Activated T-helper 9 cell treated with anti-CD3 and anti-CD28 coated beads, Interleukin-2, amount 50 U/mL, for 16 hours (primary cell): Measurements from ENCODE around the gene SMOC2.
"Not testable (repeated sequence)": the region's sequence is repeated elsewhere in the genome, so short reads cannot be mapped to it uniquely, and the experiment has no call there.

Experiments
- DNase-seq: peaks from one replicate; pipeline ENCODE4 v3.0.0-alpha.2; 2020; ENCODE audit warnings: low read depth

The SMOC2 gene

DNA sequence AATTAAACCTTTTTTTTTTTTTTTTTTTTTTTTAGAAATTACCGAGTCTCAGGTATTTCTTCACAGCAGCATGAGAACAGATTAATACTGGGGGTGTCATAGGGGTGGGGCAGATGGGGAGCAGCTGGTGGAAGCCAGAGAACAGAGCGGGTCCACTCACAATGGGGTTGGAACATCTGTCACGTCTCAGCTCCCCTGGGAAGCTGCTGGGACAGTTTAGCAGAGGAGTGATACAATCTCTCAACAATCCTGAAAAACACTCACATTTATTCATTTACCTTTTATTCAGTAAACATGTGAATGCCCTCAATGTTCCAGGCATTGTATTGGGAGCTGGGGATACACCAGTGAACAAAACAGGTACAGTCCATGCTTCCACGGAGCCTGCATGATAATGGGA lies 162.2 kb downstream of the SMOC2 start:
- no peak for DNase-seq

DNA sequence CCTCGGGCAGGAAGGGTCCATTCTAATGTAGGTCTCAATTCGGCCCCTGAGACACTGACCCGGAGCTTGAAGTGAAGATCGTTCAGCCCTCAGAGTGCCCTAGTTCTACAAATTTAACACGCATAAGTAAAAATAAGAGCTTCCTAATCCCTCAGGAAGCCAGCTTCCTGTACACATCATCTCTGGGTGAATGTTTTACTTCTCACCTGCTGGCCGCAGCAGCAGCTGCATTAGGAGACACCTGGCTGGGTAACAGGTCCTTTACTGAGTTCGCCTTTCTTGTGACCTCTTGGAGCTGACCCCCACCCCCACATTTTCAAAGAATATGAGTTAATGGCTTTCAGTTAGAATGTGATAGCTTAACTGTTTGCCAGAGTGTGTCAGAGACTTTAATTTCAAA lies 165.0 kb downstream of the SMOC2 start:
- DNase-seq, result no peak

DNA sequence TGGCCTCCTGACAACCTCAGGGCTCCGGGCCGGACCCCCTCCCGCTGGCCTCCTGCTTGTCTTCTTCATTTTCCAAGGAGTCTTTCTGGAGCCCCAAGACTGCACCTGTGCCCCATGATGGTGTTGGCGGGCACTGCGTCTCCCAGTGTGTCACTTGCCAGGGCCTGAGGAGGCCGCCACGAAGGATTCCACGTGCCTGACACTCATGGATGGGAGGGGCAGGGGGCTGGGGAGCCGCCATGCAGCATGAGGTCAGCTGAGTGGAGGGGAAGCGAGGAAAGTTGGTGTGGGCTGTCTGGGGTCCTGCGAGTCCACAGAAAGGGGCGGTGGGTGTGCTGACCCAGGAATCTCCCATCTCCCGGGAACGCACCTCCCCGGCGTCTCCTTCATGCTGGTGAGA lies 165.7 kb downstream of the SMOC2 start:
- DNase-seq, result no peak

DNA sequence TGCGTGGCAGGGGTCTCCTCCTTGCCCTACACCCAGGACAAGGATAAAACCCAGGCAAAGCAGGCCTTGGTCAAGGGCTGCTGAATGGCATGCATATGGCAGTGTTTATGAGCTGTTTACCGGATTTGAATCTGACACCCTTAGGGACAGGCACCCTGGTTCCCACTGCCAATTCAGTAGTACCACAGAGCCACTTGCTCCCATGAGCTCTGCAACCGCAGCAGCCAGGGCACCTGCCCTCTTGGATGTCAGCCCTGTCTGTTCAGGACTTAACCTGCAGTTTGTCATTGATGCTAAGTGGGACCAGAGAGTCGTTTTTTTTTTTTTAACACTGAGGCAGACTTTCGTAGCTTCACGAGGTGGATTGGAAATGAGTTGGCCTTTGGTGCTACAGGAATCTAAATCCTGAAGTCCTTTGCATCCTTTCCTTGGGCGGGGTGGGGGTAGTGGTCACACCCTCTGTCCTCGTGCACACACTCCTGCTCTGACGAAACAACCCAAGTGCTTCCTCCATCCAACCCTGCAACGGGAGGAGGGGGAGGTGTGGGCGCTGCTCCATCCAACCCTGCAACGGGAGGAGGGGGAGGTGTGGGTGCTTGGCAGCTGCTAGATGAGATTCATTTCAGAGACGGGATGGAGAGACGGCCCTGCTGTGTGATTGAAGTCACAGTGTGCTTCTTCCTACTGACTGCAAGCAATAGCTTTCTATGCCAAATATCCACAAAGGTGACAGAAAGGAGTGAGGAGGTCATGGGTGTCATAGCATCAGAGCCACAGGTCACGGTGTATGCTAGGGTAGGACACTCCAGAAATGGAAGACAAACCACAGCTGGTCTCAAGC lies 166.5 kb downstream of the SMOC2 start:
- DNase-seq, result no peak

DNA sequence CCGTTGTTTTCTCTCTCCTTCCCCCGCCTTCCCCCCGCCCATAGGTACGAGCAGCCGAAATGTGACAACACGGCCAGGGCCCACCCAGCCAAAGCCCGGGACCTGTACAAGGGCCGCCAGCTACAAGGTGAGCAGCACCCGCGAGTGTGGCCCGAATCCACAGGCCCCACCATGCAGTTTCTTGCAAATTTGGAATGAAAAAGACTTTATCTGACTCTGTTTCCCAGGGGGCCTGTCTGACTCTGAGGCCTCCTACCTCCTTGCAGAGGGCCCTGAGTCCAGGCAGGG lies 167.1 kb downstream of the SMOC2 start:
- no peak for DNase-seq

DNA sequence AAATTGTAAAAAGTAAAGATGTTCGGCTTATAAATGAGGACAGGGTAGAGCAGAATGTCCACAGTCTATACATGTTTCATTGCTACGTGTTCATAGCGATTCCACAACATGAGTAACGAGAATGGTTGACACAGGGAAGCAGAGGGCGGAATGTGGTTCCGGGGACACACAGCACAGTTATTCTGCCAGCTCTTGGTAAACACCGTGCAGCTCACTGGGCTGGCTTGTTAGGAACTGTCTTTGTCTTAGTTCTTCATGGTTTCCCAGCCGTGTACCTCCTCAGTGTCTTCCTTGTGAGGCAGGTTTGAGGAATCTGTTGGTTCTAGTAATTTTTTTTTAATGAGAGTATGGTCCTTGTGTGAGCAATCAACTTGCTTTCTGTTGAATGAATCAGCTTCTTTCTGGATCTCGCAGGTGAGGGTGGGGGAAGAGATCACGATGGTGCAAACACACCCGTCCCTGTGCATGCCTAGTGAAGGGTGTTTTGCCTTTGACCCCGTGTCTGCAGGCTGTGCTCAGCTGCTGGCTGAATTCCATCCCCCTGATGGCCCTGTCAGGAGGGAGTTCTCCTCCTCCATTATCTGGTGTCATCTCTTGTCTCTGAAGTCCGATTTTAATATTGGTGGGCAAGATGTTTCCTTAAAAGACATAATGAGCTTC lies 168.2 kb downstream of the SMOC2 start:
- DNase-seq, result no peak

DNA sequence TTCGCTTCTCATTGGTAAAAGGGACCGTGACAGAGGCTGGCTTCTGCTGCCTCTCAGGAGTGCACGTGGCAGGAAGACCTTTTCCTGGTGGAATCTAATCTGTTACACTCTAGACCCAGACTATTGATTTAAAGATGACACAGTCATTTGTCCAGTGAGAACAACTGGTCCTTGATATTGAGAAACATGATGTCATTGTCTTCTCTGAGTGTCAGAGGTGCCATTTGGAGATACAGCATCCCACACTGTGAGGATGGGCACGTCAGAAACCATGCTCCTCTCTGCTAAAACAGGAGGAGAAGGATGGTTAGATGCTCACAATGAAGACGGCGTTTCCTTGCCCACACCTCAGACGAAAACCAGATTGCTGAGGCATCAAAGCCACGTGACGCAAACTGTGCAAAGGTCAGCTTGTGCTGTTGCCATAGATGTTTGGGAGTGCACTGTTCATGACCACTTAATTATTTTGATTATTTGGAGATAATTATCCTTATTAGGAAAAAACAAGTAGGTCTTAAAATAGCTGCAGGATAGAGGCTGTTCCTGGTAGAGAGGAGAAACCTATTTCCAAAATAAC lies 169.0 kb downstream of the SMOC2 start:
- no peak for DNase-seq

DNA sequence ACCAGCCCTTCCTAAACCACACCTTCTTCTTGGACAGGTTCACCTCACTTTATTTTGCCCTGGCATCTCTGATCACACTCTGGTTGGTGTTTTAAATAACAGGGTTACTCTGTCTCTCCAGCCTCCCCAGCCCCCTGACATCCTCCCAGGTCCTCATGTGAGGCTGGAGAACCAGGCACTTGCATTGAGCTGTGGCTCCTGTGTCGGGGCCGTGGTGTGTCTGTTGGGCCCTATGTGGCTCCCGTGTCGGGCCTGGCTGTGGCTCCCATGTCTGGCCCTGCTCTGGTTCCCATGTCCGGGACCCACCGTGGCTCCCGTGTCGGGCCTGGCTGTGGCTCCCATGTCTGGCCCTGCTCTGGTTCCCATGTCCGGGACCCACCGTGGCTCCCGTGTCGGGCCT lies 170.0 kb downstream of the SMOC2 start:
- not testable (repeated sequence) for DNase-seq

DNA sequence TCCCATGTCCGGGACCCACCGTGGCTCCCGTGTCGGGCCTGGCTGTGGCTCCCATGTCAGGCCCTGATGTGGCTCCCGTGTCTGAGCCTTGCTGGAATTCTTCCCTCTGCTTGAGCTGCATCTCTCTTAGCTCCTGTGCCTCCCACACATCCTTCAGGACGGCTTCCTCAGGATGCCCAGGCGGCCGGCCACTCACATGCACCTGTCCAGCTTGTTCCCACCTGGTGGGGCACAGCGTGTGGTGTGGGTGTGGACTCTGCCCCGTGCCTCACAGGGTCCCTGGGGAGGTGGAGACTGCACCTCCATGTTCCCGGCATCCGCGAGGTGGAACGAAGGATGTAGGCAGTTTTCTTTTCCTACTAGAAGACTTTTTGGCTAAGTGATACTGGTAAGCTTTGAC lies 170.7 kb downstream of the SMOC2 start:
- DNase-seq, result no peak

DNA sequence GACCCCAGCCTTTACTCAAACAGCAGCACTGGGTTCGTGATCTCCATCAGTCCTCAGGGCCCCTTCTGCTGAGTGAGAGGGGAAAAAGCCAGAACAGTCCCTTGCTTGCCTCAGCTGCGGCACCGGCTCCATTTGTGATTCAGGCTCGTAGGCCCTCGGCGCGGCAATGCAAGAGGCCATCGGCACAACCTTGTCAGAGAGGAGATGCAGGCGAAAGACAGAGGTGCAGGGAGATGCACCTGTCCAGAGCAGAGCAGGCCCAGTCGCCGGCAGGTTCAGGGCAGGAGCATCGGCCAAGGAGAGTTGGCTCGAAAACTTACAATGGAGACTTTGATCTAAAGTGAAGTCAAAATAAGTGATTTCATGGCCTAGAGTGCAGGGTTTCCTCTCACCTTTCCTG lies 171.6 kb downstream of the SMOC2 start:
- DNase-seq, result no peak

DNA sequence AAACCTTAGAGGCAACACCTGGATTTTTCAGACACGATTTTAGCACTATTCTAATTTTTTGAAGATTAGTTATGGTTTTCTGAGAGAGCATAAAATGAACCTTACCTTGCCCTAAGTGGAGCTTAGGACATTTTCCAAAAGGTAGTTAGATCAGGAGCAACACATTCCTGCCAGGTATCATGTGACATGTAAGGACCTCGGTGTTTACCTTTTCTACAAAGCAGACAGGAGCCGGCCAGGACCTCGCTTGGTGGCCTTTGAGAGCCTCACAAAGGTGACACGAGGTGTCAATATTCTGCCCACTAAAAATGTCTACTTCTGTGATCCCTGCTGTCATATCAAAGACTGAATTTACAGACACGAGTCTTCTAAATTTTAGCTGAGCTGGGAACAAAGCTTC lies 174.9 kb downstream of the SMOC2 start:
- DNase-seq, result no peak

DNA sequence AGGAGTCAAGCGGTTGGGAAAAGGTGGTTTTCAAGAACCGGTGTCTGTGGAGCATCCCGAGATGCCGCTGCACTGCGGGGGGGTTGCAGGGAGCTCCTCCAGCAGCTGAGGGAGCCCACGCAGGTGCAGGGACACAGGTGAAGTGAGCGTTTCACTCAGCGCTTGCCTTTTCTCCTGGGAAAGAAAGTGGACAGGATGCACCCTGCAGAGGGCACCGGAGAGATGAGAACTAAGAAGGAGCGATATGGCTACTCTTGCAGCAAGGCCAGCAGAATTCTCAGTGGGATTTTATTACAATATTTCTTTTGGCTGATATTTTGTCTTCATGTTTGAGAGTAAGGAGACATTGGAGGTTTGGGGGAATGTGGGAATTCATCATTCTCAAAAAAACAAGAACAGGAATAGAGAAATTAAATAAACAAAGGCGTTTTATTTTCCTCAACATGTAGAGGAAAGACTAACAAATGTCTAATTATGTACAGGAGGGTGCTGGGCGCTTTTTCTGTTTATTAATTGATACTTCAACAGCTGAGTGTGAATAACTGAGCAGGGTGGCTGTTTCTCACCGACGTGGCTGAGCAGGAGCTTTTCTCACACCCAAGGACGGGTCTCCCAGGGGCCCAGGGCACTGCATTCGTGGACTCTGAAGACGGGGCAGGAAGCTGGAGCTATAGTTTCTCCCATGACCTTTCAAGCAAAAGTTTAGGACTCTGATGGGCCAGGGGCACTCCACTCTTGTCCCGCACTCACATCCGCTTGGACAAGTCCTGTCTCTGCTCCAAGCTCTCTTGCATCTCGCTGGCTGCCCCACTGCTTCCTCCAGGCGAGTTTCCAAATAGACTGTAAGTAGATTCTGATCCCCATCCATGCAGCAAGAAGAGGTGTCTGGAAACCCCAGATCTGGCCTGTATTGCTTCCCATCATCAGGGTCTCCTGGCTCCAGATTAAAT lies 176.1 kb downstream of the SMOC2 start:
- no peak for DNase-seq

DNA sequence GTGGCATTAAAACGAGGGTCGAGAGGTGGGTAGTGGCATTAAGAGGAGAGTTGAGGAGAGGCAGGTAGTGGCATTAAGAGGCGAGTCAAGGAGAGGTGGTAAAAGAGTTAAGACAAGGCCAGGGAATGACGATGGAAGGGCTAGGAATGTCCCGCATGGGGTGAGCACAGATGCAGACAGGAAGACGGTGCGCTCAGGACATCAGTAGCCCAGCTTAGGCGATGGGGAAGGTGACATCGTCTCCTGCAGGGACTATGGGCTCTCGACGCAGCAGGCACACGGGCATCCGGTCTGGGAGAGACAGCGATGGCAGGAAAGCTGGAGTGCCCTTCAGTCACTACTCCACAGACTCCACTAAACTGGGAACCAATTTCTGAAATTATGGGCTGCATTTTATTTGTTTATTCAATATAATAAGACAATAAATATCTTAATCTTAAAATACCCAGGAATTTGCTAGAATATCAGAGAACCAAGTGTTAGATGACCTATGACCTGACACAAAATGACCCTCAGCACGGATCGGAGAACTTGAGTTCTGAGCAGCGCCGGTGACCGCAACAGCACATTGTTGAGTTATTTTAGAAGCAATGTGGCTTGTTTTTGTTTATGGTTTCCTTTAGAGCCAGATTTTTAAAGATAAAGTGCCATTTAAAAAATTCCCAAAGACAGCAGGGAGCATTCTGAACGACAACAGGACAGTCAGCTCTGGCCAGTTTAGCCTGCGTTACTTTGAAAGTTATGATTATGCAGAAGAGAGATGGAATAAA lies 177.7 kb downstream of the SMOC2 start:
- DNase-seq, result no peak

DNA sequence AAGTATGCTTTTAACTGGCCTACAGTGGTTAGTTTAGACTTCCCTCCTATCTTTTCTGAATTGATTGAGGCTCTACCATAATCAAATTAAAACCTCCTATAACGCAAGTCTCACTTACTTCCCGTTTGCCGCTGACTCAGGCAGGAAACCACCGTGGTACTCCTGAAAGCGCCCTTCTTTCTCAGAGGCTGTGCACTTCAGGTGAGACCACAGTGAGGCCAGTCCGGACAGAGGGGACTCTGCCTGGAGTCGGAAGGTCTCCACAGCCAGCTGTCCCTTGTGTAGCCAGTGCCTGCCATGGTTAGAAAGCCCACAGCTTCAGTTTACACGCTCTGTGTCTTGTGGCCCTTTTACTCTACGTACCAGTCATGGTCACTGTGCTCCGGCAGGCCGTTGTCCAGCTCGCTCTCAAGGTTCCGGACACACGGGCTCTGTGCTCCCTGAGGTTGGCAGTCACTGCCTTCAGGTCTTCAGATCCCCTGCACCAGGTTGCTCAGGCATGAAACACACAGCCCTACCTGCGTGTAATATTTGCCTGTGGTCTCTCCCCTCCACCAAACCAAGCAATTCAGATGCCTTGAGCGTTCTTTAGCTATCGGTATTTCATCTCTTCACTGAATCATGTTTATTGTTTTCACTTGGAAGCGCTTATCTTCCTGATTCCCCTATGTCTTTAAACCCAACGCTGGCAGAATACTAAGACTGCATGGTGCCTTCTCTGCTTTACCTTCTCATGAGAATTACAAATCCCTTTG lies 178.8 kb downstream of the SMOC2 start:
- DNase-seq, result no peak

DNA sequence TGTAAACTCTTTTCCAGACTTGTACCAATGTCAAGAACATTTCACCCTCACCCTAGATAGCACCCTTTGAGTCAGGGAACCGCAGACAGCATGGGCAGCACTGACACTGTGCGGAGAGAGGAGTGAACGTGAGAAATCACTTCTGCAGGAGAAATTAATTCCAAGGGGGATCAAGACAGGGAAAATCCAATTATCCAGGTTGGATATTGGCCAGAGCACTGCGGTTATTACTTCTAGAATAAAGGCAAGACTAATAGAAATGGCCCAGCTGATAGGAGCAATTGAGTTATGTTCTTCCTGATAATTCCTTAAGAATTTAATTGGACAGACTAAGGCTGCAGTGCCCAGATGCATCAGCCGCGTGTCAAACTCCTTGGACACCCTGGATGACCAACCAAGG lies 179.6 kb downstream of the SMOC2 start:
- DNase-seq, result no peak

DNA sequence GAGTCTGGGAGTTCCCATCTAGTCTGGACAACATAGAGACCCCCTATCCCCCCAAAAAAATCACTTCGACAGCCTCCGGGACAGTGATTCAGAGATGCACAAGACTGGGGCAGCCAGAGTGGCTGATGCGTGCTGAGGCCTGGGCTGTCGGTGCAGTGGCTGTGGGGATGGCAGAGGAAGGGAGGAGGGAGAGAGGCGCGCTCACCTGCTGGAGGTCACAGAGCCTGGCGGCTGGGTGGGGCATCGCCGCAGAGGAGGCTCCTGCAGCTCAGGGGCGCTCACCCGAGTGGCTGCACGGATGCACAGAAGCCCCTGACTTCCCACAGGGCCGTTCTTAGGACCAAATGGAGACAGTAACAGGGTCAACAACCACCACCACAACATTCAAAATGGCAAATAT lies 182.8 kb downstream of the SMOC2 start:
- DNase-seq, result no peak

DNA sequence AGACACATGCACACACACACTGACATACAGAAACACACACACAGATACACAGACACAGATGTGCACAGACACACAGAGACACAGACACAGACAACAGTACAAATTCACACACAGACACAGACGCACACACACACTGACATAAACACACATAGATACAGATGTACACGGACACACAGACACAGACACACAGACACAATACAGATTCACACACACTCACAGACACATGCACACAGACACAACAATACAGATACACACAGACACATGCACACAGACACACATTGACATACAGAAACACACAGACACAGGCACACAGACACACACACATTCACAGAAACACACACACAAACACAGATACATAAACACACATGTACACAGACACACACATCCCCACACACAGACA lies 183.6 kb downstream of the SMOC2 start:
- DNase-seq, result no peak

DNA sequence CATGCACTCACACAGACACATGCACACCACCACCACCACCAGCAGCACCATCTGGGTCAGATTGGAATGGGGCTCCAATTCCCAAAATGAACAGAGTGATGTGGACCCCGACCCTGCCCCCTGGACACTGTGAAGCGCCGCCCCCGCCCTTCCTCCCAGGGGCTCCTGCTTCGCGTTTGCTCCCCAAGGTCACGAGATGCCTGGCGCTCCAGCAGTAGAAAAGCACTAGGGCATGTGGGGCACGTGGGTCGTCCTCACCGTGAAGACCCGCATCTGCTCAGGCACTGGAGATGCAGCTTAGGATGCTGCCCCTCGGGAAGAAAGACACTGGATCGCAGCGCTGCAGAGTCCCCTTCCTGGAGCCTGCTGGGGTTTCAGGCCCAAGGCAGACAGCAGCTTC lies 184.0 kb downstream of the SMOC2 start:
- no peak for DNase-seq

DNA sequence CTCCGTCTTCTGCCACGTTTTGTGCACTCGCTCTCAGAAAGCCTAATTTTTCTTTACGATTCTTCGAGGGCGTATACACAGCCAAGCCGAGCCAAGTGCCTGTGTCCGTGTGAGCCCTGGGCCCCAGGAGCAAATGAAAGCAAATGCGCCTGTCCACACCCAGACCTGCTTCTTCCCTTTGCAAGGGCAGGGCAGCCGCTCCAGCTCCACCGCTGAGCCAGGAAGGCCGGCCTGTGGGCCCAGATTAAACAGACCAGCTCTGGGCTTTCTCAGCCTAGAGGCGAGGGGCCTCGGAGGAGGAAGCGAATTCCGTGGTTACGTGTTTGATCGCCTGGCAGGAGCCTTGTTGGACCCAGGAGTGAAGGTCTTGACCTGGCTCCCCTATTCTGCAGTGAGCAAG lies 184.6 kb downstream of the SMOC2 start:
- no peak for DNase-seq

DNA sequence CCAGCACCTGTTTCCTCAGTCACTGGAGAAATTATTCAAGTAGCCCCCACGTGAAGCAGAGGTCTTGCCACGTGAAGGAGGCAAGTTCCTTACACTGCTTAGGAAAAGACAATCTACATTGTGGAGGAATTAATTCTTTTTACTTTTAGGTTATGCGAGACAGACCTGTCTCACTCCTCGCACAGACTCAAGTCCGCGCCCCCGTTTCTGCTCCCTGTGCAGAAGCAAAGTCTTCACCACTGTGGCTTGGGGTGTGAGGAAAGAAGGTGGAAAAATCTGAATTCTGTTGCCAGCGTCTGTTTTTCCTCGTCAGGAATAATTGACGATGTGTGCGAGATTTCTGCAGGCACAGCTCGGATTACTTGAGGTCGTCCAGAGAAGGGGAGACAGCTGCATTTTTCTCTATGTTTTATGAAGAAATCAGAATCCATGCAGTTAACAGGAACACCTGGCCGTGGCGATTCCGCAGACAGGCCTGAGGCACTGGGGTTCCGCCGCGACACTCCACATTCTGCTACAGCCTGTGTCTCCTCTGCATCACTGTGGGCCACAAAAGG lies 185.1 kb downstream of the SMOC2 start:
- no peak for DNase-seq
